C4-2B (cell line): ENCODE results near the gene RAPGEF4.

Experiments
- CTCF ChIP-seq: fragments of 450-650 bp; conservative IDR thresholded peaks from 2 replicates; pipeline ENCODE4 v1.5.1; 2017; ENCODE audit warnings: mild to moderate bottlenecking
- ZFX ChIP-seq: fragments of 450-650 bp; IDR thresholded peaks from 2 replicates; pipeline ENCODE4 v1.6.1; 2017

GRCh38 chr2:172914341-172915008 is 178.8 kb downstream of the RAPGEF4 start:
- TF ChIP-seq CTCF: no peak
- no peak for TF ChIP-seq ZFX
